ENCODE measurements around the gene EXOSC10.
"Not testable (repeated sequence)": the region's sequence is repeated elsewhere in the genome, so short reads cannot be mapped to it uniquely, and the experiment has no call there.

EXOSC10 gene

DNA sequence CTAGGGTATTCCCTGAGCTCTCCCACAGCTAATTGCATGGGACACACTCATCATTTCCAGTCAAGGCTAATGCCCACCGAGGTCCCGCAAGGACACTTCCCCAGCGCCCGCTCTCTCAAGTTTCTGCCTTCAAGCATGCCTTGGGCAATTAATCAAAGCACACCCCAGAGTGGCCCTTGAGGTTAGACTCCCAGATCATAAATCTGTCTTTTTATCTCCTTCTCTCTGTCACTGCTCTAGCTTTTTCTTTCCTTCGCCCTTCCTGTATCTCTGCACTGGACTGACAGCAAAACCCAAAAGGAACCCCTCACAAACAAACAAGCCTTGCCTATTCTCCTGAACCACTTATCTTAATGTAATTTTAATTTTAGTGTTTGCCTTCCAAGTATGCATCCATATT is 7.9 kb upstream of the EXOSC10 start:
- DNase-seq = no peak

DNA sequence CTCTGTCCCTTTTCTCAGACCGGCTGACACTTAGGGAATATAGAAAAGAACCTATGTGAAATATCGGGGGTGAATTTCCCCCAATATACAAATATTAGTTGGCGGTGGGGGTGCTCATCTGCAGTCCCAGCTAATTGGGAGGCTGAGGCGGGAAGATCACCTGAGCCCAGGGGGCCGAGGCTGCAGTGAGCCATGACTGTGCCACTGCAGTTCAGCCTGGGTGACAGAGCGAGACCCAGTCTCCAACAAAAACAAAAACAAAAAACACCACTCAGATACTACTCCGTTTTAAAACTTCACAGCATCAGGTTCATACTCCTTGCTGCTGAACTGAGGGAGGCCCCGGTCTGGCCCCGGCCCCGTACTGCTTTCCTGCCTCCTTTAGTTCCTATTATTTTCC is 5.9 kb upstream of the EXOSC10 start:
- DNase-seq = no peak

DNA sequence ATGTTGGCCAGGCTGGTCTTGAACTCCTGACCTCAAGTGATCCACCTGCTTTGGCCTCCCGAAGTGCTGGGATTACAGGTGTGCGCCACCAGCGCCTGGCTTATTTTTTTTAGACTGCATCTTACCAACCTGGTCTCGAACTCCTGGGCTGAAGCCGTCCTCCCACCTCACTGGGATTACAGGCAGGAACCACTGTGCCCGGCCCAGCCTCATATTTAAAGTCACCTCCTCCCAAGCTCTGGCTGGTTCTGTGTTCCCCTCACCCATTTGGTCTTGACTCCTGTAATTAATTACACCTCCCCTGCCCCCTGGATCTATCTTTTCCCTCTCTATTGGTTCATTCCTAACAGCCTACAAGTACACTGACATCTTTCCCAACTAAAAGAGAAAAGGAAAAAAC is 1.7 kb upstream of the EXOSC10 start:
- no peak for DNase-seq

DNA sequence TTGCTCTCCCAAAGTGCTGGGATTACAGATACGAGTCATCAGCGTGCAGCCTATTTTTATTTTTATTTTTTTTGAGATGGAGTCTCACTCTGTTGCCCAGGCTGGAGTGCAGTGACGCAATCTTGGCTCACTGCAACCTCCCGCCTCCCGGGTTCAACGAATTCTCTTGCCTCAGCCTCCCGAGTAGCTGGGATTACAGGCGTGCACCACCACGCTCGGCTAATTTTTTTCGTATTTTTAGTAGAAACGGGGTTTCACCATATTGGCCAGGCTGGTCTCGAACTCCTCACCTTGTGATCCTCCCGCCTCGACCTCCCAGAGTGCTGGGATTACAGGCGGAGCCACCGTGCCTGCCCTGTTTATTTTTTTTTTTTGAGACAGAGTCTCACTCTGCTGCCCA is 1.1 kb upstream of the EXOSC10 start:
- not testable (repeated sequence) for DNase-seq

DNA sequence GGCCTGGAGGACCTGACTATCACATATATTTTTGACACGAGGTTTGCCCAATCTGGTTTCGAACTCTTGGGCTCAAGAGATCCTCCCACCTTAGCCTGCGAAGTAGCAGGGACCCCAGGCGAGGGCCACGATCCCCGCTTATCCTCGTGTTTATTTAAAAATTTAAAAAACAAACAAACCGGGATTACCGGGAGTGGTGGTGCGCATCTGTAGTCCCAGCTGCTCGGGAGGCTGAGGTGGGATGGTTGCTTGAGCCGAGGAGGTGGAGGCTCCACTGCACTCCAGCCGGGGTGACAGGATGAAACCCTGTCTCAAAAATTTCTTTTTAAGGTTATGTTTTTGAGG is 452 bp upstream of the EXOSC10 start:
- DNase-seq = no peak

DNA sequence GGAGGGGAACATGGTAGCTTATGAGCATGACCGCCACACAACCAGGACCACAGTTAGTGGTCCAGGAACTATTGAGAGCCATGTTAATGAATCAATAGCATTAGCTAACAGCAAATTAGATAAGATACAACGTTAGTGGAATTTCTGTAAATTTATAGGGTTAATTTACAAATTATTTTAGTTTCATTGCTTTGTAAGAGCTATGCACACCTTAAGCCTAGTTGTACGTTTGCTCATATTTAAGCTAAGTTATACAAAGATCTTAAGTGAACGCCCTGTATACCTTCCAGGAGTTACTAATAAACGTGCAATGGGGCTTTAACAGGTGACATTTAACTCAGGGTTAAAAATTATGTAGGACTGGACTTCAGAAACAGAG is 749 bp downstream of the EXOSC10 start:
- DNase-seq = no peak

DNA sequence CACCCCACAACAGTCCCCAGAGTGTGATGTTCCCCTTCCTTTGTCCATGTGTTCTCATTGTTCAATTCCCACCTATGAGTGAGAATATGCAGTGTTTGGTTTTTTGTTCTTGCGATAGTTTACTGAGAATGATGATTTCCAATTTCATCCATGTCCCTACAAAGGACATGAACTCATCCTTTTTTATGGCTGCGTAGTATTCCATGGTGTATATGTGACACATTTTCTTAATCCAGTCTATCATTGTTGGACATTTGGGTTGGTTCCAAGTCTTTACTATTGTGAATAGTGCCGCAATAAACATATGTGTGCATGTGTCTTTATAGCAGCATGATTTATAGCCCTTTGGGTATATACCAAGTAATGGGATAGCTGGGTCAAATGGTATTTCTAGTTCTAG is 15.9 kb downstream of the EXOSC10 start:
- not testable (repeated sequence) for DNase-seq

DNA sequence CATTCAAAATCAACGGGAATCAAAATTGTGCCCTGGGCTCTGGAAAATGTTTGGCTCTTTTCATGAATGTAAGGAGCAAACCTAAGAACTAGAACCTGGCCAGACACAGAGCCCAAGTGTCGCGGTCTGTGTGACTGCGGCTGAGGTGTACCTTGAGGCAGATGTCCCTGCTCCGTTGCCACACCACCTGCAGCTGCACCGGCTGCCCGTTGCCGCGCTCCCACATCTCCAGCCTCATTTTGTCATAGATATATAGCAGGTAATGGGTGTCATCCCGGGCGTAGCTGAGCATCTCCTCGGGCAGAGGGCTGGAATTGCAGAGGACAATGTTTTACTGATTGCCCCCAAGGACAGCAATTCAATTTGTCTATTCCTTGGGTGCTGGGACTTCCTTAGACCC is 18.7 kb downstream of the EXOSC10 start:
- DNase-seq = no peak

DNA sequence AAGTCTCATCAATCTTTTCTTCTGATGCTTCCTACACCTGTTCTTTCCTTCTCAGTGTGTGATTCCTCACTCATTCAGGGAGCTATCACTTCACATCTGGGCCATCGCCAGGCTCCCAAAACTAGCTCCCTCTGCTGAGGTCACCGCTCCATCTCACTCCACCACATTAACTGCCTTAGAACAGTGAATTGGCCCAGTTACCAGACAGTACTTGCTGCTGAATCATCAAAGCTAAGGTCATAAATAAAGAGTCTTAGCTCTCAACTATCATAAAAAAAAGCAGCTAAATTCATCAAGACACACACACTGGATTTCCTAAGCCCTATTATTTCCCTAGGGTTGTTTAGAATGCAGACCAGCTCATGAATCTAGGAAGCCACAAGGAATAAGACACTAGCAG is 21.0 kb downstream of the EXOSC10 start:
- DNase-seq = no peak

DNA sequence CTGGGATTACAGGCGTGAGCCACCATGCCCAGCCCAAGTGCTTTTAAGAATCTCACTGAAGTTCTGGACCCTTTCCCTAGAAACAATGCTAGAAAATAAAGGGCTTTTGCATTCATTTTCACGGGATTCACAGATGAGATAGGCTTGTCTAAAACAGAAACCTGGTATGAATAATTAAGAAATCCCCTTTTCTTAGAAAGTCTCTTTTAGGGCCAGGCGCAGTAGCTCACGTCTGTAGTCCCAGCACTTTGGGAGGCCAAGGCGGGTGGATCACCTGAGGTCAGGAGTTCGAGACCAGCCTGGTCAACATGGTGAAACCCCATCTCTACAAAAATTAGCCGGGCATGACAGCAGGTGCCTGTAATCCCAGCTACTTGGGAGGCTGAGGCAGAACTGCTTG is 26.3 kb downstream of the EXOSC10 start:
- DNase-seq = not testable (repeated sequence)

DNA sequence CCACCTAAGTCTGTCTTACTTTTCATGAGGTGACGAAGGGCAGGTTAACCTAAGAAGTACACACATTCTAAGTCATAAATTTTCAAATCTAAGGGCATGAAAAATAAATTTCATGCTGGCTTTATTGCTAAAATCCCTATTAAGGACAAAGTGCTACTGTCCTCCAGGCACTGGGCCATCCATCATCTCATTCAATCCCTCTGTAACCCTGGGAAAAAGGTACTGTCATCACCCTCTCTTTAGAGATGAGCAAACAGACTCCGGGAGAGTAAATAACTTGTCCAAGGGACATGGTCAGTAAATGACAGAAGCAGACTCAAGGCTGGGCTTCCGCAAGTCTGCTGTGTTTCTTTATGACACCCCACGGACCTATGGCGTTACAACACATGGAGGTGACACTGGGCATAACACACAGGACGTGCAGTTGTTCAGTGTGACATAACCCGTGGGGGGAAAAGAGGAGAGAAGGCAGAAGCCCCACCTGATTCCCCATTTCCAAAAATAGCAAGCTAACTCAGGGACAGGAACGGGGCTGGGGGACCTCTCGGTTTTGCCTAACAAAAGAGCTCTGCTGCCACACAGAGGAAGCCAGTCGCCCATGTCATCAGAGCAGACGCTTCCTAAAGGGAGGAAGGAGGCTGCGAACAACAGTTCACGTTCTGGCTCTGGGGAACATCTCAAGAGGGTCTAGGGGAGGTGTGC is 27.3 kb downstream of the EXOSC10 start:
- no peak for DNase-seq

DNA sequence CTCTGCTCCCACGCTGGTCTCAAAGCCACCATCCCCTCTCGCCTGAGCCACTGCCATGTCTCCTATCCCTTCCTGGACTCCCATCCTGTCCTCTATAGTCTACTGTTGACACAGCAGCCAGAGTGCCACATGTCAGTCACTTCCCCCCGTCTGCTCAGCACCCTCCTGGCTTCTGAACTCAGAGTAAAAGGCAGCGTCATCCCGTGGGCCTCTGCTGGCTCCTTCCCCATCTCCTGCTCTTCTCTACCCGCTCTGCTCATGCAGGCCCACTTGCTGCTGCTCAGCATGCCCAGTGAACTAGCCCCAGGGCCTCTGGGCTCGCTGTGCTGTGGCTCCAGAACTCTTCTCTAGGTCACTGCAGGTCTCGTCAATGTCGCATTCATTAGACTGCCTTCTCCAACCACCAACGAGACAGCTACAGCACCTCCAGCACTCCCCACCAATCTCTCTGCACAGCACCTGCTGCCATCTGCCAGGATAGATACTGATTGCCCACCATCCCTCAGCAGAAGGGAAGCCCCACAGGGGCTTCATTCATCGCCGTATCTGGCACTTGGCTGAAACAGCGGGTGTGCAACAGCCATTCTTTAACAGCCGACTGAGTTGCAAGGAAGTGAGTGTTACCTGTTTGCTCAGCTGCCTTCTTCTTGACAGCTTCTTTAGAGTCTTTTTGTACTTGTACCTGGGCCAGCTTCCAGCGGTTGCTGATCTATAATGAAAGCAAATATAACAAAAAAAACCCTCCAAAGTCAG is 28.0 kb downstream of the EXOSC10 start:
- DNase-seq = no peak

DNA sequence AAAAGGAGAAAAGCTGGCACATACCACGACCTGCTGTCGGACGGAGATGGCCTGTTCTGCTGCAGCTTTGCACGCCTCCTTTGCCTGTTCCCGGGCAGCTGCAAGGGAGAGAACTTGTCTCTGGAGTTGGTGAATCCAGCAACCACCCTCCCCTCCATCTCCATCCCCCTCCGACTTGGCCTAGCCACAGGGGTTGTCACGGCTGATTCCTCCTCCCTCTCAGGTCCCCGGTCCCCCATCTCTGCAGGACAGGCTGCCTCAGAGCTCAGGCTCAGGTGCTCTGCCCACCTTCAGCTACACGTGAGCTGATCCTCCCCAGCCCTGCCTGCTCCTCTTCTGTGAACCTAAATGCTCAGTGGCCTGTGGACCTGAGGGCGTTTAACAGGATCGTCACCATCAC is 28.8 kb downstream of the EXOSC10 start:
- DNase-seq = no peak

DNA sequence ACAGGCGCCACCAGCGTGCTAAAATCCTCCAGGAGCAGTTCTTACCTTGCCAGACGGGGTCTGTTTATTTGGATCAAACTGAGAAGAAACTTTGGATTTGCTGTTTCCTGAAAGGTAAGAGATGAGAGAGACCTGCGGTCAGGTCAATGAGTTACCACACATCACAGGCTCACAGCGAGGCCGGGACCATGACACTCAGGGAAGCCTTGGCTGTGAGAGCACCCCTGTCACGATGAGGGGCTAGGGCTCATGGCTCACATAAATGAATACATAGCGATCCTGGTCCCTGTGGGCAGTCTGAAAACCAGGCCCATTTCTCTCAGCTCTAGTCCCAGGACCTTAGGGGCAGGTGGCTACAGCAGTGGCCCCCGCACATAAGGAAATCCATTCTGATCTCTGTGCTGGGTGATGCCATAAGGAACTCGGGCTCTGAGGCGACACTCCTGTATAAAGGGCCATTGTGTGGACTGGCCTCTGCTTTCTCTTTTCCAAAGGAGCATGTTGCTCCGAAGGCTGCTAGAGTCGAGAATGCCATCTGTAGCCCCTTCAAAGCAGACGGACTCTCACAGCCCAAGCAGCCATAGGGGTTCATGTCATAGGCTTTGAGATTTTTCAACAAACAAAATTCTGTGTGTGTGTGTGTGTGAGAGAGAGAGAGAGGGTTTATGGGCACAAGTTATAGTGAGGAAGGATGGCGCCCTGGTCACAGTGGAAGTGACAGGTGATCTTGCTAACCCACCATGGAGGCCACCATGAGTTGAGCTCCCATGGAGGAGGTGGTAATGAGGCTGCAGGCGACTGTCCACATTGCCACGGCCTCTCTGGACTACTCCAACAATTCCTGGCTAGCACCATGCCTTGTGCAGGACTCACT is 30.8 kb downstream of the EXOSC10 start:
- DNase-seq = no peak

DNA sequence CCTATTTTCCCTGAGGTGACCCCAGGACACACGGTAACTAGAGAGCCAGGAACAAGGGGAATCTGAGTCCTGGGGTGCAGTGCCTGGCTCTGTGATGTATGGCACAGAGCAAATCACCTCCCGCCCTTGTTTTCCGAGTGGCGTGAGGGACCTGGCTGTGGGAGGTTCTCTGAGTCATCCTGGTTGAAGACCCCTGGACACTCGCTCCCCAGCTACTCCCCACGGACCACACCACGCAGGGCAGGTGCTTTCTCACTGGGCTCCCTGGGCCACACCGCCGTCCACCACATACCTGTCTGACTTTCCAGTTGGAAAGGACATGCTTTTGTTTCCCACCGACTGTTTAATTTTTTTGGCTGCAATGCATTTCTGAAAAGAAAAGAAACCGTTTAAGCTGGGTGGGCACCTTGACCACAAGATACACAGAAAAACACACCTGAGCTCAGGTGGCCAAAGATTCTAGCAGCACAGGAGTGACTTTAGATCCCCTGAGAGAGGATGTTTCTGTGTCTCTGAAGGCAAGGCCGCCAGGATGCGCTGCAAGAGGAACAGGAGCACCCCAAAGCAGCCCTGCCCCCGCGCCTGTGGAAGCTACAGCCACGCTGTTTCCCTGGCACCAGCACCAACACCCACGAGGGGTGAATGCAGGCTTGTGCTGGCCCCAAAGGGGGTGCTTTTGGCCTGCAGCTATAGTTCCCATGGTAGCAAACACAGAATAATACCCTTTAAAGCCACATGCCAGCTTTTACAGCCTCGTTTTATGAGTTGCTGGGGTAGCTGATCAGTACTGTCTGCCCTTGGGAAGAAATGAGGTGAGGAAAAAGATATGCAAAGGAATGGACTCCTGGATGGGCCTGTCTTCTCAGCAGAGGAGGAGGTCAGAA is 31.7 kb downstream of the EXOSC10 start:
- DNase-seq = no peak

DNA sequence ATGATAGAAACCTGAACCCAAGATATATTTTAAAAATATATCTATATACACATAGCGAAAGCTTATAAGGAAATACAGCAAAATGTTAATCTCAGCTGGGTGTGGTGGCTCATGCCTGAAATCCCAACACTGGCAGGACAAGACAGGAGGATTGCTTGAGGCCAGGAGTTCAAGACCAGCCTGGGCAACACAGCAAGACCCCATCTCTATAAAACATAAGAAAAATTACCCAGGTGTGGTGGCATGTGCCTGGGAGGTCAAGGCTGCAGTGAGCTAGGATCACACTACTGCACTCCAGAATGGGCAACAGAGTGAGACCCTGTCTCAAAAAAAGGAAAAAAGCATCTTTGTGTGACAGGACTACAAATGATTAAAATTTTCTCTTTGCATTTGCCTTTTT is 33.9 kb downstream of the EXOSC10 start:
- DNase-seq = no peak

DNA sequence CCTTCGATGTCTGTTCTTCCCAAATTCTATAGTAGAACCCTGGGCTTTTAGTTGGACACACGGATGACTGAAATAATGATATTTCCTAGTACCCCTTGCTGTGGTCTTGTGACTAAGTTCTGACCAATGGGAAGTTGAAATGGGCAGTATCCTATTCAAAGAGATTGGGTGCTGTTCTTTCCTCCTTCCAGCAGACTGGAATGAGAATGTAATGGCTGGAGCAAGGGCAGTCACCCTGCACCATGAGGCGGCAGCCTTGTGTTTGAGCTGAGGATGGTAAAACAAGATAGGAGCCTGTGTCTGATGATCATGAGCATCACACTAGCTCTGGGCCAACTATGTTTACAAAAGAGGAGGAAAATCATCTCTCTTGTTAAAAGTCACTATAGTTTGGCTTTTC is 34.7 kb downstream of the EXOSC10 start:
- DNase-seq = no peak

DNA sequence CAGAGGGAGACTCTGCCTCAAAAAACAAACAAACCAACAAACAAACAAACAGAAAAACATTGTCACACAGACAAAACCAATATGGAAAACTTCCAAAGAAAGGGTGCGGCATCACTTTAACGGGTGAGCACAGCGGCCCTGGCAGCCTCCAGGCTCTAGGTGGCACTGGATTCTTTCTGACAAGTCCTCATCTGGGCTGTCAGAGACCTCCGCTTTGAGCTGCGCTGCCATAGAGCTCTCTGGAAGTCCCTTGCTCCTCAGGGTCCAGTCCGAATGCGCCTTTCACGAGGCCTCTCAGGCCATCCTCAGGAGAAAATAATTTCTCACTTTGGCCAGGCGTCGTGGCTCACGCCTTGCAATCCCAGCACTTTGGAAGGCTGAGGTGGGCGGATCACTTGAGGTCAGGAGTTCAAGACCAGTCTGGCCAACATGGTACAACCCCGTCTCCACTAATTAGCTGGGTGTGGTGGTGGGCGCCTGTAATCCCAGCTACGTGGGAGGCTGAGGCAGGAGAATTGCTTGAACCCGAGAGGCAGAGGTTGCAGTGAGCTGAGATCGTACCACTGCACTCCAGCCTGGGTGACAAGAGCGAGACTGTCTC is 35.6 kb downstream of the EXOSC10 start:
- not testable (repeated sequence) for DNase-seq

DNA sequence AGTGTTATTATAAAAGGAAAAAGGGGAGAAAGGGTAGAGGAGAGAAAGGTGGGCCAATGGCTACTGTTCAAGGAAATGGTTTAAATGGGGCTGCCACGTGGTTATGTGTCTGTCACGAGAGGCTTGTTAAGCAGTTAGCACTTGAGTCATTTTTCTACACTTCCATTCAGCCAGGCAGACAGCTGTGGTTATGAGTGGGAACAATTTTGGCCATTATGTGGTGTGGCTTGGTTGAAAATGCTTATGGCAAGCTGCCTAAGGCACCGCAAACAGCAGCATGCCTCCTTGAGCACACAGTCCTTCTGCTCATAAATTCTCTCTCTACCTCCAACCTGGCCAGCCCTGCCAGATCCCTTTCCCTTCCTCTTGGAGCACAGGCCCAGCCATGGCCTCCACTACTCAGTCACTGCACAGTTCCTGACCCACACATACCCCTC is 36.7 kb downstream of the EXOSC10 start:
- DNase-seq = no peak

DNA sequence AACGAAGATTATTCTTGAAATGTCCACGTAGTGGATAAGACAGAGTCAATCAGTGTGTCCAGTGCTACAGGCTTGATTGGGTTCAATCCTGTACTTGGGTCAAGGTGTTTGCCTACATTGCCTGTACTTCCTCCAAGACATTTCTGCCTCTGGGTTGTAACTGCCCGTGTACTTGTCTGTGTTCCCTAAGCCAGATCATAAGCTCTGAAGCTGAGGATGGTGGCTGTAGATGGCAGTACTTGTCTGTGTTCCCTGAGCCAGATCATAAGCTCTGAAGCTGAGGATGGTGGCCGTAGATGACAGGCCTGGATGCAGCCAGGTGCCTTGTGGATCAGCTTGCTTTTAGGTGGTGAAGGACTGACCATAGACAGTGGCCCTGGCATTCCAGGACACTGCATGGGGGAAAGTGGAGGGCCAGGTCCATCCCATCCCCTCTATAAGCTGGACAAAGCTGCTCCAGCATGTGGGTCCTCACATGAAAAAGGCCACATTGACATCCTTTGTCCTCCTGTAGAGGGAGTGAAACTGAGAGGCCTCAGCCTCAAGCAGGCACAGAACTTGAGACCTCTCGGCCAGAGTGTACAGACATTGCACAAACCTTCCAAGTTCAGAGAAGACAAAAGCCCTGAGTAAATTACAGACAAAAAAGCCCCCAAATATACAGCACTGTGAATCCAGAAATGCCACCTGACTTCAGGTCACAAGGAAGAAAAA is 37.9 kb downstream of the EXOSC10 start:
- no peak for DNase-seq

DNA sequence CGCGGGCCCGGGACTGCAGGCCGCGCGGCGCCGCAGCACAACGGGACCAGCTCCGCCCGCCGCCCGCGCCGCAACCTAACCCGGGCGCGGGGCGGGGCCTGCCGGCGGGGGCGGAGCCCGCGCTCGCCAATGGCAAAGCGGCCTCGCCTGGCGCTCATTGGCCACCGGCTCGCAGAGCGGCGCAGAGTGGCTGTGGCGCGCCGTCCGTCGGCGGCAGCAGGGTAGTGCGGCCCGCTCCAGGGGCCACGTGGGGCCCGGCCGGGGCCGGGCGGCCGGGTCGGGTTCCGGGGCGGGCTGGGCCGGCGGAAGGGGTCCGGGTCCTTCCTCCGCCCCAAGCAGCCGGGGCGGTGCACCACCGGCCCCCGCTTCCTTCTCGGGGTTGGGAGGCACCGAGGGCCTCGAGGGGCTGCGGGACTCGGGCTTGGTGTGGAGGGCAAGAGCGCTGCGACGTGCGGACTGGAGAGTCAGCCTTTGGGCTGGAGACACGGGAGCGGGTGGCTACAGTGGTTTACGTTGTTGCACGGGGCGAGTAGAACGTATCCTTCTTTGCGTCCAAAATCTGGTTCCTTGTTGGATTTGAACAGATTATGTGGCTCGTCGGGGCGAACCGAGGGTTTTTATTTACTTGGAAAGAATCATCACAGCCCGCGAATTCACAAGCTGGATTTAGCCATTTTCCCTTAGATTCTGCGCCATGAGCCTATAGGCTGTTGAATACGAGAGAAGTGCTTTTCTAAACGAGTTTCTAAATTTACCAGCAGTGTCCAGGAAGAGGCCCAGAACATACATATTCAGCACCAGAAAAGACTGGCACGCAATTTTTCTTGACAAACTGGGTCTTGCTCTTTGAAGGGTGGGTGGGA is 39.5 kb downstream of the EXOSC10 start, which contains the start of gene SRM:
TSS of gene SRM (minus strand) at position 51 of the 863 bp plus-strand sequence. CDS start 75 bp downstream, outside the sequence.
- peak; percentile 26 for DNase-seq
